CD4-positive, alpha-beta T cell treated with Interleukin-4 for 4 hours (primary cell): ENCODE measurements around the gene MAML2.

Experiments used
- DNase-seq: peaks from one replicate; pipeline ENCODE4 v3.0.0-alpha.2; 2020

MAML2 gene

DNA sequence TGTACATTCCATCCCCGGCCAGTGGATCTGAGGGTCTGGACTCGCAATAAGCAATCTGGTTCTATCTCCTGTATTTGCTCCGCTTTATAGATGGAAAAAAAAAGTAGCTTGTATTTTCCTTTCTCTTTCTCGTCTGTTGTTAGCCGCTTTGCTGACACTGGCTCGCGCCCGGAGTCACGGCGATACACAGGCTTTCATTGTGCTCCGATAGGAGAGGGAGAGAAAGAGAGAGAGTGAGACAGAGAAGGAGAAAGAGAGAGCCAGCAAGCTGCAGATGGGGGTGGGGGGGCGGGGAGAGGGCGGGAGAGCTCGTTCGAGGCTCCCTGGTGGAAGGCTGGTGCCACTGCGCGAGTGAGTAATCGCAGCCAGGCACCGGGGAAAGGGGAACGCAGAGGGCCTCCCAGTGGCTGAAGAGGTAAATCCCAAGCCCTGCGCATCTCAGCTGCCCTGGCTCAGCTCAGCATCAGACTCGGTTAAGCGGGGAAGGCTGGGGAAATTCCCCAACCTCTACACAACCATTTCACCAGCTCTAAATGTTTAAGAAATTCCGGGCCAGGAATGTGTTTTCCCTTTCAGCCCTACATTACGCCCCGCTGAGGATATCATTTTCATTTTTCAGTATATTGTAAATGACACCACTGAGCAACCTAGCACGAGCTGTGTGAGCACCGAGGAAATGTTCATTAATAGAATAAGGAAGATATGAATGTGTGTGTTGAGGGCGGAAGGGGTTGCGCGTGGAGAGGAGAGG is at the start of gene MAML2:
TSS of gene MAML2 (minus strand) at position 235 of the 751 bp plus-strand sequence. CDS start 1,300 bp downstream, outside the sequence.
- peak; percentile 94 for DNase-seq

DNA sequence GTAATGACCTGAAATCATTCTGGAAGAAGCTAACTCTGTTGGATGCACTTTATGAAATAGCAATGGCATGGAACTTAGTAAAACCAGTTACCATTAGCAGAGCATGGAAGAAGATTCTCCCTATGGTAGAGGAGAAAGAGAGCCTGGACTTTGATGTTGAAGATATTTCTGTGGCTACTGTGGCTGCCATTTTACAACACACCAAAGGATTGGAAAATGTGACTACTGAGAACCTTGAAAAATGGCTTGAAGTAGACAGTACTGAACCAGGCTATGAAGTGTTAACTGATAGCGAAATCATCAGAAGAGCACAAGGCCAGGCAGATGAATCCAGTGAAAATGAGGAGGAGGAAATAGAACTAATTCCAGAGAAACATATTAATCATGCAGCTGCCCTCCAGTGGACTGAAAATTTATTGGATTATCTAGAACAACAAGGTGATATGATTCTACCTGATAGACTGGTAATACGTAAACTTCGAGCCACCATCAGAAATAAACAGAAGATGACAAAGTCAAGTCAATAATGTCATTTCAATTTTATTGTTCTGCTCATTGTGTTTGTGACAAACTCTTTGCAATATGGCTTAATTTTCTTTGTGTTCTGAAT is 48.8 kb upstream of the MAML2 start:
- DNase-seq: no peak

DNA sequence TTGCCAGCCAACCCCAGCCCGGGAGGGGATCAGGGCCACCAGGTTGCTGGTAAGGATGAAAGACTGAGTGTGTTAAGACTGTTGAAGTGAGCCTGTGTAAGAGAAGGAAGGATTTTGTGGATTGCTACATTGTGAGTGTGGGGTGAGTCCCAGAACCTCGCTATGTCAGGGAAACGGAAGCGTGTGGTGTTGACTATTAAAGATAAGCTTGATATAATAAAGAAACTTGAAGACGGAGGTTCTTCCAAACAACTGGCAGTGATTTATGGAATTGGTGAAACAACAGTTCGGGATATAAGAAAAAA is 47.4 kb upstream of the MAML2 start:
- peak; percentile 8 for DNase-seq

DNA sequence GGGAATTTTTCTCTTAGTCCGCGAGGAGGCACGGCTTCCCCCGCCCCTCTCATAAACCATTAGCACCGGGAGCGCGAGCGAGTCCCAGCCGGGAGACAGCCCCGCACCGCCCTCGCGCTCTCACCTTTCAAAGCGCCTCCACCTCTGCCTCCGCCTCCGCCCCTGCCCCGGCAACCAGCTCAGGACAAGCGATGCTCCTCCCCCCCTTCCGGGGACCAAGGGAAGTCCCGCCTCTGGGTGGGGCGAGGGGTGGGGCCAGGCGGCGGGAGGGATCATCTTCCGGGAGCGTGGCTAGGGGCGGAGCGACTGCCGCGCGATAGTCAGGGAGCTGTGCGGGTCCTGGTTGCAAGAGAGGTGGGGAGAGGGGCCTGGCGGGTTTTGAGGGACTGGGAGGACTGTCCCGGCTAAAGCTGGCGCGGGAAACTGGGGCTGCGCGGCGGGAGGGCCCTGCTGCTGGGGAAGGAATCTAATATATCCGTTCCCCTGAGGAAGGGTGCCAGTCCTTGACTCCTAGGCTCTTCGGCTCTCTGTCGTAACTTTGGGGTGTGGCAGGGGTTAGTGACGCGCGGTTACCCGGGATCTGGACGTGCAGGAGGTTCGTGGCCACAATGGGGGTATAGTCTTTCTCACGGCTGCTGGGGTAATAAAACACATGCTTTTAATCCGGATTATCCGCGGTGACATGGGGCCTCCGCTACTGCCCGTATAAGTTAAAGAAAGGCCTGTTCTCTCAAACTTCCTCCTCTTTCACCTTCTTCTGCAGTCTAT is 46.9 kb upstream of the MAML2 start, which contains the start of the genes CCDC82 and JRKL:
TSS of gene CCDC82 (minus strand) at position 193 of the 768 bp plus-strand sequence. CDS start 5,165 bp downstream, outside the sequence.
TSS of gene JRKL (plus strand) at position 294 of the 768 bp plus-strand sequence. CDS start 637 bp downstream, outside the sequence.
- DNase-seq: peak; percentile 96

DNA sequence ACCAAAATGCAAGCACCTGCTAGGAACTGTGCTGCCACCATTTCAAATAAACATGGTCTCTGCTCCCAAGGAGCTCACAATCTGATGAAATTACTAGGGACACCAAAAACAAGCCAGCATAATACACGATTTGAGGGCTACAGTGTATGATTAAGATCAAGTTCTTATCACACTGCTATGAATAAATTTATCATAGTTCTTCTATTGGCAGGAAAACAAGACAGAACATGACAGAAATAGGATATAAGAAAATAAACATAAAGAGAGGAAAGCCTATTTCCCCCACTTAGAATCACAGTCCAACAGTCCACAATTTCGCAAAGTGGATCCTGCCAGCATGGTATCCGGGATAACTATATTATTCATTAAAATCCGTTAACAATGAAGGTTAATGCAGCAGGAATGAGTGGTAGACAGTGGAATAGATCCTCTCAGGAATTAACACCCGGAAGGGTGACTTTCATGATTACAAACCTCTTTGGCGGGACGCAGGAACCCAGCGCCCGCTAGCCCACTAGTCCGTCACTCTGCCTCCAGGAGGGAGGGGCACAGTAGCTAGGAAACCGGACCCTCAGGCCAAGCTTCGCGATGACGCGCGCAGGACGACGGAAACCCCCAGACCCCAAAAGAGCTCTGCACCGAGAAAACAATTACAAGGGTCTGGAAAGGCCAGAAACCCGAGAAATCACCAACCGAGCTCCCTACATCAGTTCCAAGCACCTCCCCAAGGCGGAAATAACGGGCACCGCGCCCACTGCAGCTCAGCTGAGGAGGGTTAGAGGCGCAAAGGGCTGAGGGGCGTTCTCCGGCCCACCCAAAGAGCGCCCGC is 46.1 kb upstream of the MAML2 start:
- DNase-seq: no peak

DNA sequence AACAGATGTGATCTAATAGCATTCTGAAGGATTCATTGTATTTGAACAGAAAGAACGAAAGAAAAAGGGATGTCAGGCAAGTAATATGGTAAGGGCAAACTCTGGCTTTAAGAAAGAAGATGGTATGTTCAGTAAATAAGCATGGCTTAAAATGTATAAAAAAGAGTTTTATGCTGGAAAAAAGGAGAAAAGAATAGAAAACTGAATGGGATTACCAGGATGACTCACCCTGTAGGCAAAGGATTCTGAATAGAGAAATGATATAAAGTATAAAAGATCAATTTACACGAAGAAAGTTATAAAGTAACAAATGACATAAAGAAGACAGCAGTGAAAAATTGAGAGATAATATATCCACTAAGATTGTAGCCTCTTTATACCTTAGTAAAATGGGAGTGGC is 42.2 kb upstream of the MAML2 start:
- DNase-seq: no peak

DNA sequence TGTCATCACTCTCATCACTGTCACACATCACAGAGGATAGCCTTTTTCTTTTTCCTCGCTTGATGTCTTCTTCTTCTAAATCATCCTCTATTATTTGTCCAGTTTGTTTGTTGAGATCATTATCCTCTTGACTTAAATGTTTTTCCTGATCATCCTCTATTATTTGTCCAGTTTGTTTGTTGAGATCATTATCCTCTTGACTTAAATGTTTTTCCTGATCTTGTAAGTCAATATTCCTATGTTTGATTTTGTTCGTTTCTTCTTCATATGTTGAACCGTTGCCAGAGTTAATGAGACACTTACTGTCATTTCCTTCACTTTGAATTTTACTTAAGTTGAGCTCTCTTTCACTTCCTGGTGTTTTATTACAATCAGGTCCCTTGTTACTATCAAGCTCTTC is 41.2 kb upstream of the MAML2 start:
- DNase-seq: no peak

DNA sequence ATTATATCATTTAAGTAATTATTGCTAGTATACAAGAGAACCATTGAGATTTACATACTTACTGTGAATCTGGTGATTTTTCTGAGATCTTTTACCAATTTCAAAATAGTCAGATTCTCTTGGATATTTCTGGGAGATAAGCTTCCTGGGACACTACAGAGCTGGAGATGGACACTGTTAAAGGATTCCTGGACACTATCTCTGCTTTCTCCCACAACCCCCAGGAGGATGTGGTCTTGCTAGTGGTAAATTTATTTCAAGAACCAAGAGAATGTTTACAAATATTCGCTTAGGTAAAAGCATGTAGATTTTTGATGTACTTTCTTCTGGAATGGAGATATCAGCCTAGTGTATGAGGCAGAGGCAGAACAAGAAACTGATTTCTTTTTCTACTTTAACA is 33.8 kb upstream of the MAML2 start:
- DNase-seq: no peak

DNA sequence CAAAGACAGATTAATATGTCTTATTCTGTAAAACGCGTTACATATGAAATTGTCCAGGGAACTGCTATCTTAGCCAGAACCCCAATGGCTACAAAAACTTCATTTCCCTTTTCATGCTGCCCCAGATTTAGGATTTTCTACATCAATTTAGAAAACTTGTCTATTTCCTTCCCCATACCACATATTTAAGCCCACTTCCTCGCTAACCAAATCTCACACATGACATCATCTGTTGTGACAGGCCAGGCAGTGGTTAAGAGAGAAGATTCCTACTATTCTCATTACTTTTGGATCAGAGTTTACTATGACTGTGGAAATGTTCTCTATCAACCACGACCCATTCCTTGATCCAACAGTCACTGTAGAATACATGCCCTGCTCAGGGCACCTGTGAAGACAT is 30.8 kb upstream of the MAML2 start:
- DNase-seq: no peak

DNA sequence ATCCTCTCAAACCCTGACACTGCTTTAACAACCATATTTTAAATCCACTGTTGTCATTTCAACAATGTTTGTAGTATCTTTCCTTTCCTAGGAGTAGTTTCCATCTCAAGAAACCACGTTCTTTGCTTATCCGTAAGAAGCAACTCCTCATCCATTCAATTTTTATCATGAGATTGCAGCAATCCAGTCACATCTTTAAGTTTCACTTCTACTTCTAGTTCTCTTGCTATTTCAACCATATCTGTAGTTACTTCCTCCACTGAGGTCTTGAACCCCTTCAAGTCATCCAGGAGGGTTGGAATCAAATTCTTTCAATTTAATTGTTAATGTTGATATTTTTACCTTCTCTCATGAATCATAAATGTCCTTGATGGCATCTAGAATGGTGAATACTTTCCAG is 24.3 kb upstream of the MAML2 start:
- DNase-seq: no peak

DNA sequence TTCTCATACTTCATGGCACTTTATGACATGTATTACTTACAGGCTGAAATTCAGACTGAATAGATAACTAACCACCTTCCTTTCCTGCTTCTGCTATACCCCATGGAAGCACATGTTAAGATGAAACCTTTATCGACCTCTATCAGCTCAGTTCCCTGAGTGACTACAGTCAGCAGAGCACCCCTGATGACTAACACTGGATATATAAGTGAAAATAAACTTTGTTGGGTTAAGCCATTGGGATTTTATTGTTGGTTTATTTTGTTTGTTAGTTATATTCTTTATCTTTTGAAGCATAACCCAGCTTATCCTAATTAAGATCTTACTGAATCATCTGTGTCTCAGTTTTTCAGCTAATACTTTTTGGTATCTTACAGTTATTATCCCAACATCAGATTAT is 23.0 kb upstream of the MAML2 start:
- no peak for DNase-seq

DNA sequence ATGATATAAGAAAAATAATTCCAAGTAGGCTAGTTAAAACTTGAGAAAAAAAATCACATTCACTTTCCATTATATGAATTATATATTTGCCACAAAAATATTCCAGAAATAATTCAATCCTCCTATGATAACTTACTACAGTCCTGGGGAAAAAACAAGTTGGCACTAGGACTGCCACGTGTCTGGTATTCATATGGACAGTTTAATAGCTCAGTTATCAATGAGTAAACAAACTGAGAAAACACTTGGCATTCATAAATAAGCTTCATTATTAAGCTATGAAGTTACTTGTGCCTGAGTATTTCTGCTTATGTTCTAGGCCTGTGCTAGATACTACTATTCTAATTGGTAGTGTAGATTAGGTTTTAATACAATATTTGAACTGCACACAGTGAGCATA is 22.5 kb upstream of the MAML2 start:
- DNase-seq: no peak

DNA sequence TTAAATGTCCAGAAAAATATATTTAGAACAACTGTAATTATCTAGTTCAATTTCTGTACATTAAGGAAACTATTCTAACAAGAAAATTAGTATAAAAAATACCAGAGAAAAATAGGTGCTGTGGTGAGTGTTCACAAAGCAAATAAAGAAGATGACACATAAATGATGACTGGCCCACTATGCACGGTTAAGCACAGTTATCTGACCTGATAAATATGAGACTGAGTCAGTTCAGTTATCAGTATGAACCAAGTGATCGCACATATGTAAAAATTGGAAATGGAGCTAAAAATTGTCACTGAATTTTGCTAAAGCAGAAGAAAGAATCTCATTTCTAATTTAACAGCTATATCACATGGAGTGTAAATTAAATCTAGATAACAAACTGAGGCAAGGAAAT is 18.8 kb upstream of the MAML2 start:
- DNase-seq: no peak

DNA sequence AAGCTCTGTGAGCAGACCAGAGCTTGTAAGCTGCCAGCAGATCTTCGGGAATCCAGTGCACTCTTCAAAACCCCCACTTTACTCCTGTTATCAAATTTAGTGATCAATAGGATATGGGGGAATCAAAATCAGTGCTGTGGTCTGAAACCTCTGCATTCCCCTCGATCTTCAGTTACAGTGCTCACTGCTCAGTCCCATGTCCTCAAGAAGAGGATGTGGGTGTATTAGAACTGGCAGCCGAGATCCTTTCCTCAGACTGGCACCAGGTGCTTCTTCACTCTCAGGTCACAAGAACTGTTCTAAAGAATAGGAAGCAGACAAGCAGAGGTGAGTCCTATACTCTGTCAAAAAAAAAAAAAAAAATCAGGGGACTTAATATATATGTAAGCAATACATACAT is 15.3 kb upstream of the MAML2 start:
- no peak for DNase-seq

DNA sequence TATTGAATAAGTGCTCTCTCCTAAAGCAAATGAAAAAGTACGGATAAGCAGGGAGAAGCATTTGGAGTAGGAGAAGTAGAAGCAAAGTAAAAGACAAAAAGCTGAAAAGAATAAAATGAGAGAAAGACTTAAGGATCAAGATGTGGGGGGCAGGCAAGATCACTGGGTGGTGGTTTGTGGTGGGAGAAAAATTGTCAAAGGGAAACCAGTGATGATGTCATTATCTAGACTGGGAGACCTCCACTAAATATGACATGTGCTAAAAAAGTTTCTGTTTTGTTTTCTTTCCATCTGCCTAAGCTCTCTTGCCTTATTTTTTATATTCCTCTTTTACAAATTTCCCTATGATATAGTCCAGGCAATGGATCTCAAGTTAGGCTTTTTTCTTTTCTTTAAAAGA is 14.8 kb upstream of the MAML2 start:
- no peak for DNase-seq

DNA sequence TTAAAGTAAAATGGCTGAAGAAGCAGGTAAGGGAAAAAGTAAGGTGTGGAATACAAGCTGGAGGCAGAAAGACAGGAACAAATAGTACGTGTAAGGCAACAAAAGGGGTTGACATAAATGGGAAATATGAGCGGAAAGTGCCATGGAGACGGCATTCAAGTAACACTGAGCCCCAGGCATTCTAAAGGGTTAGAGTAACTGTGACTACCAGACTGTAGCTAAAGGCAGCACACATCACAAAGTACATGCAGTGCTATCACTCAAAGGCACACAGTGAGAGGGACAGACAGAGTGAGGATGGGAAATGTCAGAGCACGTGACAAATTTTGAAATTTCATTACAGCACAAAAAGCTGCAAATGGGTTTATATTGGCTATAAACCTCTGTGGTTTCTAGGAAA is 13.9 kb upstream of the MAML2 start:
- DNase-seq: no peak

DNA sequence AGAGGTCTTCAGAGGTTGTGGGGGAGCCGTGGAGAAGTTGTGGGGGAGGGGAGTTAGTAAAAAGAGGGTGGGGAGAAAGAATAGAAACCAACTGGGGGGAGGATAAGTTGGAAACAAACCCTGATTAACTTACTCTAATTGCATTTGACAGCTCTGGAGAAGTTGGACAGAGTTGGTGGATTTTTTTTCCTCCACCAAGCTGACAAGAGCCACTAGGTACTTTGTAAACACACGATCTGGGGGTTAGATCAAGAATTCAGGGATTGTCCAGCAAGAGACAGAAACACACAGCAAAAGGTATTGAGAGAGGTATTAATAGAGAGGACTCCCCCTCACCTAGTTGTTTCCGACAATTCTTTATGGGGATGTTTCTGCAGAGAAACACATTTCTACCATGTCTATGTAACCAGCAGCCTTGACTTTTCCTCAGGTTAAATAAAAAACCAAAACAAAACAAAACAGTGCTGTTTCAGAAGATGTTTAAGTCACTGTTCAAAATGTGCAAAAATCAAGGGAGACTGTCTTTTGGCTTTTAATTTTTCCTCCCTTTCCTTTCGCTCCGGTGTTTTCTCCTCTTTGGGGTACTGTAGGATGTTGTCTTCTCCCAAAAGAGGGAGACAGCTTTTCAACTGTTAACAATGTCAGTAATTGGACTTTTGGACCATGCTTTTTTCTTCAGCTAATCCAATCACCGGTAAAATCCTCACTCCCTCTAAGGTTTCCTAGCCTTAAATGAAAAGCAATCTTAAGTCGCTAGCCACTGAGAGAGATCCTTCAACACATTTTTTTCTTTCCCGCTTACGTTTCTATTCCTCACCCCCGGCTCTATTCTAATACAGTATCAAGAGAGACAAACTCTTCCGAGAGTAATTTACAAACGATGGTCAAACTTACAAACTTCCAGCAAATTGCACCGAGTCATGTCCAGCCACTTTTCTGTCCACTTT is 708 bp downstream of the MAML2 start:
- DNase-seq: no peak

DNA sequence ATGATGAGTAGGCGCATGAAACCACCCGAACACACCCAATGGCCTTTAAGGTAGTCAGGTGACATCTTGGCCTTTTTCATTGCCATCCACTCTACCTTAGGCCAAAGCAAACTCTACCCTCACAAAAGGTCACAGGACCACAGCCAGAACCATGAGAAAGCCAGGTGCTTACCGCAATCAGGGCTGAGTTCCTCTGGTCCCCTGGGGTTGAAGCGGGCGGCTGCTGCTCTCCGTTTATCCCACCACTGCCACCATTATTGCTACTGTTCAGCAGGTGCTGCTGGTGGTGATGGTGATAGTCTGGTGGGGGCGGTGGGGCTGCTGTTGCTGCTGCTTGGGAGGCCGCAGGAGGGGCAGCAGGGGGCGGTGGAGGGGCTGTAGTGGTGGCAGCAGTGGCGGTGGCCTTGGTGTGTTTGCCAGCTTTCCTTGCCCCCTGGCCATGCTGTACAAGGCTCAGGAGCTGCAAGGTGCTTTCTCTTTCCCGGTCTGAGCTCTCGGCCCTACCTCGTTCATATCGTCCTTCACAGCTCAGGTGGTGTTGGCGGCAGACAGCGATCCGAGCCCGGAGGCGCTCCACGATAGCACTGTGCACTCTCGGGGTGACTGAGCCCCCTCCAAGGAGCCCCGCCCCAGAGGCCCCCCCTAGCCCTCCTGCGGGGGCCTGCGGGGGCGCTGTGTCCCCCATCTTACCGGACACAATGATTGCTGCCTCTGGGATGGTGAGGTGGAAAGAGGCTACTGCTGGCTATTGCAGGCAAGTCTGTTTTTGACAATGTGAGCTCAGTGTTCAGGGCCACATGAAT is 1.6 kb downstream of the MAML2 start:
- DNase-seq: peak; percentile 68

DNA sequence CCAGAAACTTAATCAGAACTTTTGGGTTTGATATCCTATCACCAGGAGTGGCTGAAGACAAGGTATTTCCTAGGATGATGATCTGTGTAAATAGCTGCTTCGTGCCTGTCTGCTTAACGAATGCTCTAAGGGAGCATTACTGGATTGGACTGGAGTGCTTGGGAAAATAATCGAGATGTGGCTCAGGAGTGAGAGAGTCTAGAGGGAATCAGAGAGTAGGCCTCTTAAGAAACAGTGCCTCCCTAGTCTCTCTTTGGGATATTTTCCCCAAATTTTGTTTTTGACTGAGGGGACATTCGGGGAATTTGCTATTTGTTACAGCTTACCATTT is 2.5 kb downstream of the MAML2 start:
- DNase-seq: no peak

DNA sequence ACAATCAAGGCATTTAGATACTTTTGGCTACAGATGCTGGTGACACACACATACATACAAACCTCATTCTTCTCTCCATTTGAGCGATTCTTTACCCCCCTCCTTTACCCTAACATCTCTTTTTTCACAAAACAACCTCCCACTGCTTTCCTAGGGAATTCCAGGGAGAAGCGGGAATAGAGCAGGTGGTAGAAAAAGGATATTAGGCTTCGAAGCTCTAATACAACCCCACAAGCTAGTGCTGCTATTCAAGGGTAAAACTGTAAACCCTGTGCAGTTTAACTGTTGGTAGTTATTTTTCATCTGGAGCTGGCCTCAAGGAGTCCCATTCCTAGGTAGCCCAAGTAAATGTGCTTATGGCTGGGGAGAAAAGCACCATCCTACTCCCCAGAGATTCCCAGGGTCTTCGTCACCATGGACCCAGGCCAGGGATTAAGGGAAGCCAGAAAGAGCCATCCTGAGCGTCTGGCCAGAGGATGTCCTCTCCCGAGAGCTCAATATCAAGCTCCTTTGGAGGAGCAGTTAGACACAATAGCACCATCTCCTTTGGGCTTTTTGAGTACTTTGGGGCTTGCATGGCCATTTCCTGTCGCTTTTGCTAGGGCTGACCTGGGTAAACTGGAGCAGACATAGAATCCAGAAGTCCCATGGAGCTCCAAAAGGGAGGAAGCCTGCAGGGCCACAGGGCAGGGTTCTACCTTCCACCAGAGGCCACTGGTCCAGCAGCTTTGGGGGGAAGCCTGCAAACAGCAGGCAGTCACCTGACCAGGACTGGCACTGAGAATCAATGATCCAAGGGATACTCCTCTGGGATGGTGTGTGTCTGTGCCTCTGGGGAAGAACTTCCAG is 3.1 kb downstream of the MAML2 start:
- DNase-seq: no peak
